SK-N-SH treated with all-trans-retinoic acid at 6 μM for 48 hours (cell line): ENCODE measurements around the gene NKTR.
"Not testable (repeated sequence)": the region's sequence is repeated elsewhere in the genome, so short reads cannot be mapped to it uniquely, and the experiment has no call there.

Source experiments
- ARNTL ChIP-seq: fragments of 450-650 bp; formaldehyde crosslinking; IDR thresholded peaks from 2 replicates; pipeline ENCODE4 v1.5.0; 2020; ENCODE audit warnings: low read depth, mild to moderate bottlenecking, moderate library complexity, borderline replicate concordance
- ESRRG ChIP-seq: fragments of 250-450 bp; sonication (Bioruptor Pico); IDR thresholded peaks from 2 replicates; pipeline ENCODE4 v1.6.1; 2021; ENCODE audit warnings: mild to moderate bottlenecking
- OSR1 ChIP-seq: fragments of 250-450 bp; sonication (Bioruptor Pico); IDR thresholded peaks from 2 replicates; pipeline ENCODE4 v1.8.0; 2022; ENCODE audit warnings: moderate library complexity, mild to moderate bottlenecking, inconsistent platforms
- PPARA ChIP-seq: fragments of 250-450 bp; sonication (Bioruptor Pico); IDR thresholded peaks from 2 replicates; pipeline ENCODE4 v1.5.0; 2020; ENCODE audit warnings: mild to moderate bottlenecking, borderline replicate concordance
- ZC3H10 ChIP-seq: fragments of 250-450 bp; sonication (Bioruptor Pico); IDR thresholded peaks from 2 replicates; pipeline ENCODE4 v1.5.1; 2021; ENCODE audit warnings: mild to moderate bottlenecking, moderate library complexity
- ZFP3 ChIP-seq: fragments of 250-450 bp; sonication (Bioruptor Pico); IDR thresholded peaks from 2 replicates; pipeline ENCODE4 v1.5.0; 2020; ENCODE audit warnings: mild to moderate bottlenecking, moderate library complexity
- ZNF565 ChIP-seq: fragments of 450-650 bp; formaldehyde crosslinking; conservative IDR thresholded peaks from 2 replicates; pipeline ENCODE4 v1.5.0; 2020; ENCODE audit warnings: low read depth, mild to moderate bottlenecking, moderate library complexity
- TF ChIP-seq, protein P1 (sequence below): fragments of 250-450 bp; sonication (Bioruptor Pico); IDR thresholded peaks from 2 replicates; pipeline ENCODE4 v1.8.0; 2020; ENCODE audit warnings: mild to moderate bottlenecking, moderate library complexity, borderline replicate concordance

DNA sequence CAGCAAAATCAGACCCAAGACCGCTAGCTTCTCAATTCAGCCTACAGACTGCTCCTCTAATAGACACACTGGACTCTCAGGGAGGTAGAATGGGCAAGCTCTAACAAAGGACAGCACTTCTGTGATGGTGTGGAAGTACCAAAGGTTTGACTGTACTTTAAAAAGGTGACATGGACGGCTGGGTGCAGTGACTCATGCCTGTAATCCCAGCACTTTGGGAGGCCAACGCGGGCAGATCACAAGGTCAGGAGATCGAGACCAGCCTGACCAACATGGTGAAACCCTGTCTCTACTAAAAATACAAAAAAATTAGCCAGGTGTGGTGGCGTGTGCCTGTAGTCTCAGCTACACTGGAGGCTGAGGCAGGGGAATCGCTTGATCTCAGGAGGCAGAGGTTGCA lies 3.4 kb upstream of the NKTR start:
- TF ChIP-seq ZNF565, PPARA, ARNTL, ZFP3, ZC3H10, OSR1, ESRRG (CRISPR knock-in tag): not testable (repeated sequence)
- TF ChIP-seq, protein P1, sequence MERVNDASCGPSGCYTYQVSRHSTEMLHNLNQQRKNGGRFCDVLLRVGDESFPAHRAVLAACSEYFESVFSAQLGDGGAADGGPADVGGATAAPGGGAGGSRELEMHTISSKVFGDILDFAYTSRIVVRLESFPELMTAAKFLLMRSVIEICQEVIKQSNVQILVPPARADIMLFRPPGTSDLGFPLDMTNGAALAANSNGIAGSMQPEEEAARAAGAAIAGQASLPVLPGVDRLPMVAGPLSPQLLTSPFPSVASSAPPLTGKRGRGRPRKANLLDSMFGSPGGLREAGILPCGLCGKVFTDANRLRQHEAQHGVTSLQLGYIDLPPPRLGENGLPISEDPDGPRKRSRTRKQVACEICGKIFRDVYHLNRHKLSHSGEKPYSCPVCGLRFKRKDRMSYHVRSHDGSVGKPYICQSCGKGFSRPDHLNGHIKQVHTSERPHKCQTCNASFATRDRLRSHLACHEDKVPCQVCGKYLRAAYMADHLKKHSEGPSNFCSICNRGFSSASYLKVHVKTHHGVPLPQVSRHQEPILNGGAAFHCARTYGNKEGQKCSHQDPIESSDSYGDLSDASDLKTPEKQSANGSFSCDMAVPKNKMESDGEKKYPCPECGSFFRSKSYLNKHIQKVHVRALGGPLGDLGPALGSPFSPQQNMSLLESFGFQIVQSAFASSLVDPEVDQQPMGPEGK (CRISPR knock-in tag), result not testable (repeated sequence)
